Large intestine (tissue), 3 donors: ENCODE data around the gene FZD2. TPM values are rescaled to one million over a fixed set of nuclear protein-coding genes. Genes with fewer than 3 reads are reported as not detected.
"Not testable (repeated sequence)": the region's sequence is repeated elsewhere in the genome, so short reads cannot be mapped to it uniquely, and the experiment has no call there.

Experiments
- DNase-seq, 2 donors: peaks; one replicate each; pipeline versions ENCODE4 v3.0.0 to v3.0.0-alpha.2; 2013
- H3K27ac ChIP-seq: one replicate; pipeline ENCODE4 v1.5.1; 2013; ENCODE audit warnings: low read length
- H3K27me3 ChIP-seq: 2 replicates; pipeline ENCODE4 v1.6.1; 2013; ENCODE audit warnings: low read length; ENCODE audit not compliant: control insufficient read depth, insufficient read depth
- H3K36me3 ChIP-seq: 2 replicates; pipeline ENCODE4 v1.6.1; 2013; ENCODE audit warnings: low read length; ENCODE audit not compliant: control insufficient read depth, insufficient read depth
- H3K4me1 ChIP-seq: one replicate; pipeline ENCODE4 v1.6.1; 2013; ENCODE audit warnings: low read length; ENCODE audit not compliant: control insufficient read depth, insufficient read depth
- H3K4me3 ChIP-seq: one replicate; pipeline ENCODE4 v1.5.1; 2013; ENCODE audit warnings: low read length
- H3K9me3 ChIP-seq: one replicate; pipeline ENCODE4 v1.6.1; 2013; ENCODE audit warnings: mild to moderate bottlenecking, low read depth, low read length, moderate library complexity; ENCODE audit not compliant: control insufficient read depth
- WGBS: methylation state at CpG from one replicate; pipeline ENCODE4 v1.1.5; 2013; ENCODE audit warnings: low lambda C conversion rate; ENCODE audit not compliant: insufficient coverage; 5-methylcytosine and 5-hydroxymethylcytosine counted together
- polyA plus RNA-seq: library from polyadenylated mRNA; unstranded; fragments of 120-200 nt; gene quantifications from one replicate; pipeline ENCODE4 v1.2.1, GENCODE V29; 2013

Gene FZD2
- polyA plus RNA-seq, 1 donor = 4.4 TPM

DNA sequence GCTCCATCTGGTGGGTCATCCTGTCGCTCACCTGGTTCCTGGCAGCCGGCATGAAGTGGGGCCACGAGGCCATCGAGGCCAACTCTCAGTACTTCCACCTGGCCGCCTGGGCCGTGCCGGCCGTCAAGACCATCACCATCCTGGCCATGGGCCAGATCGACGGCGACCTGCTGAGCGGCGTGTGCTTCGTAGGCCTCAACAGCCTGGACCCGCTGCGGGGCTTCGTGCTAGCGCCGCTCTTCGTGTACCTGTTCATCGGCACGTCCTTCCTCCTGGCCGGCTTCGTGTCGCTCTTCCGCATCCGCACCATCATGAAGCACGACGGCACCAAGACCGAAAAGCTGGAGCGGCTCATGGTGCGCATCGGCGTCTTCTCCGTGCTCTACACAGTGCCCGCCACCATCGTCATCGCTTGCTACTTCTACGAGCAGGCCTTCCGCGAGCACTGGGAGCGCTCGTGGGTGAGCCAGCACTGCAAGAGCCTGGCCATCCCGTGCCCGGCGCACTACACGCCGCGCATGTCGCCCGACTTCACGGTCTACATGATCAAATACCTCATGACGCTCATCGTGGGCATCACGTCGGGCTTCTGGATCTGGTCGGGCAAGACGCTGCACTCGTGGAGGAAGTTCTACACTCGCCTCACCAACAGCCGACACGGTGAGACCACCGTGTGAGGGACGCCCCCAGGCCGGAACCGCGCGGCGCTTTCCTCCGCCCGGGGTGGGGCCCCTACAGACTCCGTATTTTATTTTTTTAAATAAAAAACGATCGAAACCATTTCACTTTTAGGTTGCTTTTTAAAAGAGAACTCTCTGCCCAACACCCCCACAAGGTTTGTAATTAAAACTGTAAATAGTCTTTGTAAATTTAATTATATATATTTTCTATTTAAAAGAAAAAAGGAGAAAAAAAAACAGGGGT is 1.7 kb downstream of the FZD2 start:
- Histone ChIP-seq H3K9me3 (peaks cover 12% of the 10 kb centered on the region), H3K36me3 (no peaks in the 10 kb centered on the region), H3K4me3 (peak overlapping the region; percentile 47), H3K4me1 (peaks cover 7% of the 10 kb centered on the region), H3K27me3 (peaks cover 67% of the 10 kb centered on the region), H3K27ac (peak overlapping the region; percentile 51)
- no CpG with 5 or more reads among the region's 74 CpGs for WGBS
- no peak for DNase-seq

DNA sequence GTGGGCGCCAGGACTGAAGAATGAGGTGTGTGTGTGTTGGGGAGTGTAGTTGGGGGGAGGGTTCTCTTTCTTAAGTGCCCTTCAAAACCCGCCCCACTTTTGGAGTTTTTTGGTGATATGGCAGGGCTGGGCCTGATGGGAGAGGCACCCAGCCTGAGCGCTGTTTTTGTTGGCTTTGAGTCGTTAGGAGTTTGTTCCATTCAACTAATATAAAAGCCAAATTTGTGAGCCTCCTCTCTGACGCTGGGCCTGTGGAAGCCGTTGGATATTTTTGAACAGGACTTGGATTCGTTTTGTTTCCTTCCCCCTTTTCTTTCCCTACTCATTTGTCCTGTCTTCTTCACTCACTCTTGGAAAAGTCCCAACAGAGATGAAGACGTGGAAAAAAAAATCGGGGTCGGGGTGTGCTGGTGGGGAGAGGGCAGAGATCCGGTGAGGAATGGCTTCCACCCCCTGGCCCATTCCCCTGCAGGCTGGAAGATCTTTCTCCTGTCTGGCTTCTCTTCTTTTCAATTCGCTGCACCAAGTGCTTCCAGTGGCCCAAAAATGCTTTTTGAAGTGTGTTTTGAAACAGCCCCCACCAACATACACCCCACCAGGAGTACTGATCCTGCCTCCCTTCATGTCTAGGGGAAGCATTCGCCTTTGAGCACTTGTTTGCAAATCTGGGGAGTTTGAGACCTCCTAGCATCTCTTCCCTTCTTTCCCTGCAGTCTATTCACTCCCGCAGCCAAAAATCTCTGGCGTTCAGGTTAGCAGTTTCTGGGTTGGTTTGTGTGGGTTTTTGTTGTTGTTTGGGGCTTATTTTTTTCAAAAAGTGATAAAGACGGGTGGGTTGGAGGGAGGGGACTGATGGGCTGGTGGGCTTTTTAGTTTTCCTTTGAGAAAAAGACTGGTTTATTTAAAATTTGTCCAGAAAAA is 2.6 kb downstream of the FZD2 start:
- Histone ChIP-seq H3K27me3 (peaks cover 67% of the 10 kb centered on the region), H3K27ac (peak overlapping the region; percentile 51), H3K4me1 (peaks cover 7% of the 10 kb centered on the region)

GRCh38 chr17:44561237-44561623 is 3.9 kb downstream of the FZD2 start:
- H3K4me1 ChIP-seq = peaks cover 7% of the 10 kb centered on the region
- peaks cover 56% of the 10 kb centered on the region for H3K27me3 ChIP-seq
- H3K27ac ChIP-seq = no peak overlapping the region
- H3K36me3 ChIP-seq = no peaks in the 10 kb centered on the region
- H3K4me3 ChIP-seq = no peak overlapping the region
- peaks cover 18% of the 10 kb centered on the region for H3K9me3 ChIP-seq
- no CpG with 5 or more reads among the region's 3 CpGs for WGBS
- no peak for DNase-seq

More for the DNA sequence above, 2.6 kb downstream of the FZD2 start:
- Histone ChIP-seq H3K4me3 (peak overlapping the region; percentile 47), H3K36me3 (no peaks in the 10 kb centered on the region), H3K9me3 (peaks cover 12% of the 10 kb centered on the region)
- no peak for DNase-seq
- 54% methylated on average over 5 of the region's 16 CpGs for WGBS

DNA sequence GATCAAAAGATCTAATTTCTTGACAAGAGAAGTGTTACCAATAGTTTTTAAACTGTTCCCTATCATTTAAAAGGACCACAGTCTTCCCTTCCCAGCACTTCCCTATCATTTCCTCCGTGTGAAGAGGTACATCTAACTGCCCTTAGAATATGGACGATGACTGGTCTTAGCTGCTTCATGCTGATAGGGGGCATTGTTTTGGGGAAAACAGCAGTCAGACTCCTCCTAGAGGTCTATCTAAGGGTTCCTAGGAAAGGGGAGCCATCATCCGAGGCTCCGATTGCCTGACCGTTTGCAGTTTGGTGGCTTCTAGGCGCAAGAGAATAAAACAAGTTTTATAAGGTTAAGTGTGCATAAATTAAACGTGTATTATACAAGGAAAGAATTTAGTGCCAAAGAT is 7.1 kb downstream of the FZD2 start:
- peaks cover 27% of the 10 kb centered on the region for H3K27me3 ChIP-seq
- no peak overlapping the region for H3K27ac ChIP-seq
- no peaks in the 10 kb centered on the region for H3K4me1 ChIP-seq
- DNase-seq = no peak
- no peak overlapping the region for H3K4me3 ChIP-seq
- peaks cover 10% of the 10 kb centered on the region for H3K9me3 ChIP-seq
- no peaks in the 10 kb centered on the region for H3K36me3 ChIP-seq
- WGBS = 57% methylated on average over 2 of the region's 7 CpGs

DNA sequence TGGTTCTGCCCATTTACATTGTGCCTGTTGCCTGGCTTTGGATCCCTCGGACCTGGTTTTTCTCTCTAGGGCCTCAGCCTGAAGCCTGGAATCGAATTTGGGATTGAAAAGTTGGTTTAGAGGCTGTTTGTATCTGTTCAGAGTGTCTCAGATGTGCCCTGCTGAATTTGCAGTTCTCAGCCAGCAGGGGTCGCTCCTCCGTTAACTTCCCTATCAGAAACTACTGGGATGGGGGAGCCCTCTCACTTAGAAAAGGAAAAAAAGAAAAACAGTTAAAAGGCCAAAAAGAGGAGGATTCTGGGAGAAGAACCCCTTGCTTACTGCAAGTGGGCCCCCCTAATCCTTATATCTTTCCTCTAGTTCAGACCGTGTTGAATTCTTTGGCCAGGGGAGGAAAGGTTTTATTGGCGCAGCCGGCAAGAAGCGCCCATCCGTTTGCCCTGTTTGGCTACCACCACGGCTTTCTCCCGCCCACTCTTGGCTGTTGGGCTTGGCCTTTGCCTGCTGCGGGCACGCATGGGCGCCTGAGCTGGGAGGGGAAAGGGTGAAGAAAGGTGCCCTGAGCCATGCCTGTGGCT is 8.7 kb downstream of the FZD2 start:
- Histone ChIP-seq H3K27ac (no peak overlapping the region), H3K4me3 (no peak overlapping the region), H3K36me3 (no peaks in the 10 kb centered on the region), H3K4me1 (no peaks in the 10 kb centered on the region), H3K9me3 (peaks cover 10% of the 10 kb centered on the region), H3K27me3 (peaks cover 18% of the 10 kb centered on the region)
- no peak for DNase-seq
- WGBS = no CpG with 5 or more reads among the region's 14 CpGs

DNA sequence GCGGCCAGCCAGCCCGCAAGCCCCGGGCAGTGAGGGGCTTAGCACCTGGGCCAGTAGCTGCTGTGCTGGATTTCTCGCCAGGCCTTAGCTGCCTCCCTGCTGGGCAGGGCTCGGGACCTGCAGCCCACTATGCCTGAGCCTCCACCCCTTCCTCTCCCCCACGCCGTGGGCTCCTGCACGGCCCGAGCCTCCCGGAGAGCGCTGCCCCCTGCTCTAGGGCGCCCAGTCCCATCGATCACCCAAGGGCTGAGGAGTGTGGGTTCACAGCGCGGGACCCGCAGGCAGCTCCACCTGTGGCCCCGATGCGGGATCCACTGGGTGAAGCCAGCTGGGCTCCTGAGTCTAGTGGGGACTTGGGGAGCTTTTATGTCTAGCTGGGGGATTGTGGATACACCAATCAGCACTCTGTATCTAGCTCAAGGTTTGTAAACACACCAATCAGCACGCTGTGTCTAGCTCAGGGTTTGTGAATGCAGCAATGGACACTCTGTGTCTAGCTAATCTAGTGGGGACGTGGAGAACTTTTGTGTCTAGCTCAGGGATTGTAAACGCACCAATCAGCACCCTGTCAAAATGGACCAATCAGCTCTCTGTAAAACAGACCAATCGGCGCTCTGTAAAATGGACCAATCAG is 11.1 kb downstream of the FZD2 start:
- not testable (repeated sequence) for H3K27ac ChIP-seq, DNase-seq, H3K27me3 ChIP-seq, H3K4me3 ChIP-seq, H3K4me1 ChIP-seq, H3K36me3 ChIP-seq
- no CpG with 5 or more reads among the region's 23 CpGs for WGBS
- peaks cover 10% of the 10 kb centered on the region for H3K9me3 ChIP-seq

DNA sequence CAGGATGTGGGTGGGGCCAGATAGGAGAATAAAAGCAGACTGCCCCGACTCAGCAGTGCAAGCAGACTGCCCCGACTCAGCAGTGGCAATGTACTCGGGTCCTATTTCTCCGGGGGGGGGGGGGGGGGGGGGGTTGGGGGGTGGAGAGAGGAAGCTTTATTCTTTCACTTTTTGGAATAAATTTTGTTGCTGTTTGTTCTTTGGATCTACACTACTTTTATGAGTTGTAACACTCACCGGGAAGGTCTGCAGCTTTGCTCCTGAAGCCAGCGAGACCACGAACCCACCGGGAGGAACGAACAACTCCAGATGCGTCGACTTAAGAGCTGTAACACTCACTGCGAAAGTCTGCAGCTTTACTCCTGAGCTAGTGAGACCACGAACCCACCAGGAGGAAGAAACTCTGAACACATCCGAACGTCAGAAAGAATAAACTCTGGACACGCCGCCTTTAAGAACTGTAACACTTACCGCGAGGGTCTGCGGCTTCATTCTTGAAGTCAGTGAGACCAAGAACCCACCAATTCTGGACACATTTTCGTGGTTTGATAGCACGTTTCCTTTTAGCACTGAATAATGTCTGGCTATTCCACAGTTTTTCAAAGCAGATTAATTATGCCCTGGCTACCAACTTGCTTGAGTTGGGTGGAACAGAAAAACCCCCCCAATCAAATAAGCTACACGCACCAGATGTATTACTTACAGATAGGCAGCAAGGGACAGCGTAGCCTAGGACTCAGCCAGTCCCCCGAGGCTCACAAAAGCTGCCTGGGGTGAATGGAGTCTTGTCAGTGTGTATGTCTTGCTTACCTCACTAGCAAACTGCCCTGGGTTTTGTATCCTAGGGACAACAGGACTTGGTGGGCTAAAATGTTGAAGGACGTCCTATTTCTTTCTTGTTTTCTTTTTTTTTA is 11.9 kb downstream of the FZD2 start:
- Histone ChIP-seq H3K4me3 (no peak overlapping the region), H3K27ac (no peak overlapping the region), H3K9me3 (peaks cover 10% of the 10 kb centered on the region), H3K36me3 (no peaks in the 10 kb centered on the region), H3K4me1 (no peaks in the 10 kb centered on the region), H3K27me3 (peaks cover 3% of the 10 kb centered on the region)
- WGBS = 25% methylated on average over 2 of the region's 26 CpGs
- DNase-seq = peak in 1 of 2 donors; percentile 56

DNA sequence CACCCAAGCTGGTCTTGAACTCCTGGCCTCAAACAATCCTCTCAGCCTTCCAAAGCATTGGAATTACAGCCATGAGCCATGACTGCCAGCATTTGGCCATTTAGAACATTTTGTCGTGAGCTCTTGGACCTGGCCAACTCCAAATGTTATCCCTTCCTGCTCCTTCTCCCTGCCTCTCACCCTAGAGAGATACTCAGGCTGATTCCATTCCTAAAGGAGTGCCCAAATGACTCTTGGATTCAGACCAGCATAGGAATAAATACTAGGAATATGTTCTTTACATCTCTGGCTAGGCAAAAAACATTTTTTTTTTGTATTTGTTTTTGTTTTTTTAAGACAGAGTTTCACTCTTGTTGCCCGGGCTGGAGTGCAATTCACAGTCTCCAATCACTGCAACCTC is 15.5 kb downstream of the FZD2 start:
- no peak overlapping the region for H3K4me3 ChIP-seq
- H3K9me3 ChIP-seq = peaks cover 4% of the 10 kb centered on the region
- no peak for DNase-seq
- H3K27me3 ChIP-seq = peaks cover 3% of the 10 kb centered on the region
- H3K4me1 ChIP-seq = no peaks in the 10 kb centered on the region
- no peaks in the 10 kb centered on the region for H3K36me3 ChIP-seq
- H3K27ac ChIP-seq = no peak overlapping the region
- 80% methylated on average over 1 of the region's 2 CpGs for WGBS

DNA sequence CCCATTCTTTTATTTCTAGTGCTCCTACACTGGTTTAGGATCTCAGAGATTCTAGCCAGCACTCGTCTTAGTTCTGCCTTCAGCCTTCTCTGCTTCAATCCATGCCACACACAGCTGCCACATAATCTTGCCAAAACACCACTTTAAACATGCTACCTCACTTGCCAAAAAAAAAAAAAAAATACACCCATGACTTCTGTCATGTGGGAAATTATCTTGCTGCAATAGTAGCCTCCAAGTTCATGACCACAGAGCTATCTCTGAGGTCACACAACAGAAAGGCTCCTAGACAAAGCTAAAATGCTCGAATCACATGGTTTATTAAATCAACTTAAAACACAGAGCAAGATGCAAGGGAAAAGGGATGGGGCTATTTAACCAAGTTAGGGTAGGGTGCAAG is 18.1 kb downstream of the FZD2 start:
- no peak for DNase-seq
- WGBS = no CpG with 5 or more reads among the region's 2 CpGs

More for the DNA sequence above, 18.1 kb downstream of the FZD2 start:
- Histone ChIP-seq H3K9me3 (no peaks in the 10 kb centered on the region), H3K4me1 (no peaks in the 10 kb centered on the region), H3K4me3 (no peak overlapping the region), H3K27me3 (peaks cover 12% of the 10 kb centered on the region), H3K27ac (no peak overlapping the region), H3K36me3 (no peaks in the 10 kb centered on the region)
